DMS114 treated with DMSO at 0.1 percent for 48 hours (cell line): ENCODE results near the gene PRRC2C.
"Not testable (repeated sequence)": the region's sequence is repeated elsewhere in the genome, so short reads cannot be mapped to it uniquely, and the experiment has no call there.

Experiments
- DNase-seq: peaks from one replicate; lab custom pipeline; 2025; ENCODE audit not compliant: unreplicated experiment; lab: John Stamatoyannopoulos, UW

Gene PRRC2C

DNA sequence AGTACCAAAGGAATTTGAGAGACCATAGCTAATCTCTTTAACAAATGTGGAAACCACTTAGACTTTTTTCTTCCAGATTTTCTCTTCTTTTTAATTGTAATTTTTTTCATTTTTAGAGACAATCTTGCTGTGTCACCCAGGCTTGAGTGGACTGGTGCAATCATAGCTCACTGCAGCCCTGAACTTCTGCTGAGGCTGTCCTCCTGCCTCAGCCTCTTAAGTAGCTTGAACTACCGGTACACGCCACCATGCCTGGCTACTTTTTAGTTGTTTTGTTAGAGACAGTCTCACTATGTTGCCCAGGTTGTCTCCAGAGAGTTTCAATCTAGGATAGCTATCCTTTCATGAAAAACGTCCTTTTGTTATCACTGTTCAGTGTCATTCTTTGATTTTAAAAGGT lies 15.0 kb downstream of the PRRC2C start:
- DNase-seq = no peak

DNA sequence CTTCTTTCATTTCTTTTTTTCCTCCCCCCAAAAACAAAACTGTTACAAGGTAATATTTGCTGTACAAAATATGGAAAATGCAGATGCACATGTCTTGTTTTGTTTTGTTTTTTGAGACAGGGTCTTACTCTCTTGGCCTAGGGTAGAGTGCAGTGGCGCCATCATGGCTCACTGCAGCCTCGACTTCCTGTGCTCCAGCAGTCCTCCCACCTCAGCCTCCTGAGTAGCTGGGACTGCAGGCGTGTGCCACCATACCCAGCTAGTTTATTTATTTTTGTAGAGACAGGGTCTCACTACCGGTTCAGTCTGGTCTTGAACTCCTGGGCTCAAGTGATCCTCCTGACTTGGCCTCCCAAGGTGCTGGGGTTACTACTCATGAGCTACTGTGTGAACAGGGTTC lies 15.5 kb downstream of the PRRC2C start:
- no peak for DNase-seq

DNA sequence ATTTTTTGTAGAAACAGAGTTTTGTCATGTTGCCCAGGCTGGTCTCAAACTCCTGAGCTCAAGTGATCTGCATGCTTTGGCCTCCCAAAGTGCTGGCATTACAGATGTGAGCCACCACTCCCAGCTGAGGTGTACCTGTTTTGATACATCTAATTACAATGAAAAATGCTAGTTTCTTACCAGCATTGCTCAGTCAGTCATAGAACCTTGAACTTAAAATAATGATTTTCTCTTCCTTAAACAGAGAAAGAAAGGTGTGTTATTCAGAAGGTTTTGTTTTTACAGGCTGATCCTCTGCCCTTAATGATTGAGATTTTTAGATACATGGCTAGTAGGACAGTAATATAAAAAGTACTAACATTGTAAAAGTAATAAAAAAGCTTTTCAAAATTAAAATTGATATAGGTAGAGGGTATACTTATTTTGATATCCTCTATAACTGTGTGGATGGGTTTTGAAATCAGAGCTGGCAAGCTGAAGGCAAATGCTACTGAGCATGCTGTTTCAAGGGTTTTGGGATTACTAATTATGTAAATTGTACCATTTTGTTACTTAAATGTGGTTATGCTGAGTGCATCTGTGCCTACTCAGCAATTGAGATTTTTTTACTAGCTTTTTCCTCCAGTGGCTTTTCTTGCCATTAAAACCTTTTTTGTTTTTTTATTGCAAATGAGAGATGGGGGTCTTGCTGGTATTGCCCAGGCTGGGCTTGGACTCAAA lies 16.1 kb downstream of the PRRC2C start:
- no peak for DNase-seq

- DNase-seq = no peak
These were observed 21.4 kb downstream of the PRRC2C start for GRCh38 chr1:171506525-171507304.

- DNase-seq = no peak
These were observed 22.1 kb downstream of the PRRC2C start for GRCh38 chr1:171507435-171507834.

DNA sequence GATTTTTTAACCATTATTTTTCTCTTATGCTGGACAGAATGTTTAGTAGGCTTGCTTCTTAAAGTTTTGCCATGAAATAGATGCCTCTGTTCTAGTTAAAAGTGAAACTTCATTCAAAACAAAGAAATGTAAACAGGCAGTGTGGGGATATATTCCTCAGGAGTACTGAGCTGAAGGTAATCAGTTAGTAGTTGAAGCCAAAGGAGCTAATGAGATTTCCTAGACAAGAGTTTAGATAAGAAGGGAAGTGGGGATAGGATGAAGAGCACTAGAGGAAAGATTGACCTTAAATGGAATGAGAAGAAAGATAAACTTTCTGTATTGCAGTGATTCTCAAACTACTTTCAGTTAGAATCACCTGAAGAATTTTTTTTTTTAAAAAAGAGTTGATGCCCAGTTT lies 23.9 kb downstream of the PRRC2C start:
- DNase-seq = no peak

DNA sequence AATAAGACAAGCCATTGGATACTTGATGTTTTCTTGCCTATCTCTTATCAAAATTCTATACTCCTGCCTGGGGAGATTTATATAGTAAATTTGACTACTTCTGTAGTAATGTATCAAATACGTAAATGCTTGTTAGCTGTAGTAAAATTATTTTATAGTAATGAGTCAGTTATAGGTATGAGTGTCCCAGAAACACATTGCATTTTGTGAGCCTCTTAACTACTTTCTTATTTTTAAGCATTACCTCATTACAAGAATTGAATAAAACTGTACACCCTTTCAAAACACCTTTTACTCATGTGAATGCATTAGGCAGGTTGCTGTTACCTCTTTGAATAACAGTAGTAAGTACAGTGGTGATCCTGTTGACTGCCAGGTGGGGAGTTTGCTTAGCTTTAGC lies 28.4 kb downstream of the PRRC2C start:
- DNase-seq = no peak

GRCh38 chr1:171515299-171515698 lies 30.0 kb downstream of the PRRC2C start:
- DNase-seq = no peak

DNA sequence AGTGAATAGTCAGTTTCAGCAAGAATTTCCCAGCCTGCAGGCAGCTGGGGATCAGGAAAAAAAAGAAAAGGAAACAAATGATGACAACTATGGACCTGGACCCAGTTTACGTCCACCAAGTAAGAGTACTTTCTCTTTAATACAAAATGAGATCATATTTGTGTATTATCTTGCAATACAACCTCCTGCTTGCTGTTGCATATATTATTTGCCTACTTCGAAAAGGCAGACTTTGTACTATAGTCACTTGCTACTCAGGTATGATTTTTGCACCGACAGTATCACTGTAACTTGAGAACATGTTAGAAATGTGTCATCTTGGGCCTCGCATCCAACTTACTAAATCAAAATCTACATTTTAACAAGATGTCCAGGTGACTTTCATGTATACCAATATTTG lies 30.4 kb downstream of the PRRC2C start:
- no peak for DNase-seq

DNA sequence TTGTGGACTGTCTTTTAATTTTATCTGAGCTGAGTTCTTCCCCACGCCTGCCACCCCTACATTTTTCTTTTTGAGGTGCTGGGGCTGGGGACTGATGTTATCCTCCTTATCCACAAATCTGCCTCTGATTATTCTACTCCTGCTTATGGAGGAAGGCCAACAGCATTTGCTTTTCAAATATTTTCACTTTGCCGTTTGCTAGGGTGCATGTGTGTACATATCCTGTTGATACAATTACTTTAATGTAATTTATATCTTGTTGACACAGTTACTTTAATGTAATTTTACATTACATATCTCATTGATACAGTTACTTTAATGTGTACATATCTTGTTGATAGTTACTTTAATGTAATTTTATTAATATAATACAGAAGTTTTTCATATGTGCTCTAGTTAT lies 36.2 kb downstream of the PRRC2C start:
- no peak for DNase-seq

- DNase-seq = no peak
These were observed 45.3 kb downstream of the PRRC2C start for GRCh38 chr1:171530676-171531075.

DNA sequence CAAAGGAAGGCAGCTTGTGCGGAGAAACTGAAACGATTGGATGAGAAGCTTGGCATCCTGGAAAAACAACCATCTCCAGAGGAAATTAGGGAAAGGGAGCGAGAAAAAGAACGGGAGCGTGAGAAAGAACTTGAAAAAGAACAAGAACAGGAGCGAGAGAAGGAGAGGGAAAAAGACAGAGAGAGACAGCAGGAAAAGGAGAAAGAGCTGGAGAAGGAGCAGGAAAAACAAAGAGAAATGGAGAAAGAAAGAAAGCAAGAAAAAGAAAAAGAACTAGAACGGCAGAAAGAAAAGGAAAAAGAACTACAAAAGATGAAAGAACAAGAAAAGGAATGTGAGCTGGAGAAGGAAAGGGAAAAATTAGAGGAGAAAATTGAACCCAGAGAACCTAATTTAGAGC lies 47.2 kb downstream of the PRRC2C start:
- no peak for DNase-seq

DNA sequence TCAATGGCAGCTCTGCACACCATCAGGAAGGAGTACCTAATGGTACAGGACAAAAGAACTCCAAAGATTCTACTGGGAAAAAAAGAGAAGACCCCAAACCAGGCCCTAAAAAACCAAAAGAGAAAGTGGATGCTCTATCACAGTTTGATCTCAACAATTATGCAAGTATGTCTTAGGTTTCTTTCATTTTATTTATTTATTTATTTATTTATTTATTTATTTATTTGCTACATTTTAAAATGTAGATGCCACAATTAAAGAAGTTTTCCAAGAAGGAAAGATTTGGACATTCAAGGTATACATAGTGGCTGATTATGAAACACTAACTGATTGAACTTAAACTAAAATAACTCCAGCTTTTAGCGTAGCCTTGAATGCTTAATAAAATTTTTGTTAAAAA lies 60.2 kb downstream of the PRRC2C start:
- DNase-seq = no peak

DNA sequence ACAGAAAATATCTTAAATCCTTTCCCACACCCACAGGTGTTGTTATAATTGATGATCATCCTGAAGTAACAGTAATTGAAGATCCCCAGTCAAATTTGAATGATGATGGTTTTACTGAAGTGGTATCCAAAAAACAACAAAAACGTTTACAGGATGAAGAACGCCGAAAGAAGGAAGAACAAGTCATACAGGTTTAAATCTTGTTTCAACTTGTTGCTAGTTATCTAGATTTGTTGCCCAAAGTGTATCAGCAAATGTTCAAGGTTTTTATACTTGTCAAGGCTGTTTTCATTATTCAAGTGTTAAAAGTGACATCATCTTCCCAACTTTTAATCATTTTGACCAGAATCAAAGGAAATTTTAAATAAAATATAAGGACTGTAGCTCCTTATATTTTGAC lies 64.7 kb downstream of the PRRC2C start:
- DNase-seq = no peak

DNA sequence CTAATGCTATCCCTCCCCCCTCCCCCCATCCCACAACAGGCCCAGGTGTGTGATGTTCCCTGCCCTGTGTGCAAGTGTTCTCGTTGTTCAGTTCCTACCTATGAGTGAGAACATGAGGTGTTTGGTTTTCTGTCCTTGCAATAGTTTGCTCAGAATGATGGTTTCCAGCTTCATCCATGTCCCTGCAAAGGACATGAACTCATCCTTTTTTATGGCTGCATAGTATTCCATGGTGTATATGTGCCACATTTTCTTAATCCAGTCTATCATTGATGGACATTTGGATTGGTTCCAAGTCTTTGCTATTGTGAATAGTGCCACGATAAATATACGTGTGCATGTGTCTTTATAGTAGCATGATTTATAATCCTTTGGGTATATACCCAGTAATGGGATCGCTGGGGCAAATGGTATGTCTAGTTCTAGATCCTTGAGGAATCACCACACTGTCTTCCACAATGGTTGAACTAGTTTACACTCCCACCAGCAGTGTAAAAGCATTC lies 65.3 kb downstream of the PRRC2C start:
- DNase-seq = not testable (repeated sequence)

DNA sequence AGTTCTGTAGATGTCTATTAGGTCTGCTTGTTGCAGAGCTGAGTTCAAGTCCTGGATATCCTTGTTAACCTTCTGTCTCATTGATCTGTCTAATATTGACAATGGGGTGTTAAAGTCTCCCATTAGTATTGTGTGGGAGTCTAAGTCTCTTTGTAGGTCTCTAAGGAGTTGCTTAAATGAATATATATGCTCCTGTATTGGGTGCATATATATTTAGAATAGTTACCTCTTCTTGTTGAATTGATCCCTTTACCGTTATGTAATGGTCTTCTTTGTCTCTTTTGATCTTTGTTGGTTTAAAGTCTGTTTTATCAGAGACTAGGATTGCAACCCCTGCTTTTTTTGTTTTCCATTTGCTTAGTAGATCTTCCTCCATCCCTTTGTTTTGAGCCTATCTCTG lies 68.6 kb downstream of the PRRC2C start:
- DNase-seq = not testable (repeated sequence)

GRCh38 chr1:171563675-171564074 lies 78.3 kb downstream of the PRRC2C start:
- no peak for DNase-seq

DNA sequence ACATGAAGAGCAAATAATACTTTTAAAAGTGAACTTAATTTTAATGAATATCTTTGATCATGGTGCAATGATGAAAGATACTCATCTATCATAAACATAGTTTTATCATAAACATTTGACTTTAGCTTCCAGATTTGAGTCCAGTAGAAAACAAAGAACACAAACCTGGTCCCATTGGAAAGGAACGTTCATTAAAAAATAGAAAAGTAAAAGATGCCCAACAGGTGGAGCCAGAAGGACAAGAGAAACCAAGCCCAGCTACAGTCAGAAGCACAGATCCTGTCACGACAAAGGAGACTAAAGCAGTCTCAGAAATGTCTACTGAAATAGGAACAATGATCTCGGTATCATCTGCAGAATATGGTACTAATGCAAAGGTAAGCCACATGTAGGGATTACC lies 81.1 kb downstream of the PRRC2C start:
- no peak for DNase-seq

DNA sequence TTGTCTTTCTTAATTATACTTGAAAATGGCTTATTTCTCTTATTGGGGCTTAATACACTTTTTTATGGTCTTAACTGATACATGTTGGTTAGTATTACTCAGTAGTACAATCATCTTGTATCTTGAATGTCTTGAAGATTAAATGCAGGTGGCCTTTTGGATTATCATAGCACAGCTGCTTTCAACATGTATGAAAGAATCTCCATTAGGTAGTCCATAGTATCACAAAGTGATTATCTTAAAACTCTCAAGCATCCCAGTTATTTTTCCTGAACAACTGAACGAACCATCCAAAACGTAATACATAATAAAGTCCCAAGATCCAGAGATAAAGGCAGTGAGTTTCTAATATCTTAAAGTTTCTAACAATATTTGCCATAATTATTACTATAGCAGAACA lies 85.0 kb downstream of the PRRC2C start:
- DNase-seq = no peak

DNA sequence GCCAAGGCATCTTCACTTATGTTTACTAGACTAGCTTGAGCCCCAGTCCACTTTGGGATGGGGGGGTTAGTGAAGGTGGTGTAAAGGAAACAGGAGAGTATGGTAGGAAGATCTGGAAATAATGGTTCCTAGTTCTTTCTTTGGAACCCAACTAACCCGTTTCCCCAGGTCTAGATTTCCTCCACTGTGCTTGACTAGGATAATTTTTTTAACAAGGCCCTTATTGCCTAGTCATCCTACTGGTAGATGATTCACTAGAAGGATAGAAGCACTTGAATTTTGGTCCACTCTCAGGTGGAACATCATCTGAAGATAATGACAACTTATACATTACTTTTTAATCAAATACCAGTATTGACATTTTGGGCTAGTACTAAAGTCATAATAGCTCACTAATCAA lies 90.8 kb downstream of the PRRC2C start:
- no peak for DNase-seq

GRCh38 chr1:171581226-171581625 lies 95.9 kb downstream of the PRRC2C start:
- no peak for DNase-seq

DNA sequence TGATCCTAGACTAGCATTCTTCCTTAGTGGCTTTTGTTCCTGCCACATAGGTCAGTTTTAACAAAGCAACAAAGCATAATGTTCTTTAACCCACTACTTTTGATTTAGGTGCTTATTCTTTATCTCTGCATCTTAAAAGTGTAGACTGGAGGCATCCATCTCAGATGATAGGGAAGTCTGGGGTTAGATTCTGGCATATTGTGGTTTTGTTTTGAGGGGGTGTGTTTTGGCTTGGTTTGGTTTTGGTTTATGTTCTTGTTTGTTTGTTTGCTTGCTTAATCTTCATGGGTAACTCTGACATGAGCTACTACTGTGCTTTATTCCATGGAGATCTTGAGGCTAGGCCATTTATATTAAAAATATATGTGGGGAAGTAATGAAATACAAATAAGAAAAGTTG lies 96.4 kb downstream of the PRRC2C start:
- DNase-seq = no peak

DNA sequence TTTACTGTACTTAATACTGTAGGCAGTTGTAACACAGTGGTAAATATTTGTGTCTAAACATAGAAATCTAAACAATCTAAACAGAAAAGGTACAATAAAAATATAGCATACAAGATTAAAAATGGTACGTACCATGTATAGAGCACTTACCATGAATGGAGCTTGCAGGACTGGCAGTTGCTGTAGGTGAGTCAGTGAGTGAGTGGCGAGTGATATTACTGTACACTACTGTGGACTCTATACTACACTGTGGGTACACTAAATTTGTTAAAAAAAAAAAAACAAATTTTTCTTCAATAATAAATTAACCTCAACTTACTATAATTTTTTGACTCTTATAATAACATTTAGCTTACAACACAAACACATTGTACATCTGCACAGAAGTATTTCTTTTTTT lies 97.3 kb downstream of the PRRC2C start:
- DNase-seq = no peak
